22Rv1 (cell line): ENCODE results near the gene MAP3K5.

Experiments
- CTCF ChIP-seq: fragments of 450-650 bp; IDR thresholded peaks from 2 replicates; pipeline ENCODE4 v1.5.1; 2017; ENCODE audit warnings: mild to moderate bottlenecking
- ZFX ChIP-seq: fragments of 450-650 bp; IDR thresholded peaks from 2 replicates; pipeline ENCODE4 v1.6.1; 2017; ENCODE audit warnings: antibody characterized with exemption, borderline replicate concordance

GRCh38 chr6:136517002-136517401, 275.3 kb downstream of the MAP3K5 start:
- no peak for TF ChIP-seq CTCF
- no peak for TF ChIP-seq ZFX
